A673 (cell line): ENCODE measurements around the gene PACS1. TPM values are rescaled to one million over a fixed set of nuclear protein-coding genes. Genes with fewer than 3 reads are reported as not detected.
A peak's percentile ranks its signal among the peaks of the same experiment; 100 is the strongest.
"Not testable (repeated sequence)": the region's sequence is repeated elsewhere in the genome, so short reads cannot be mapped to it uniquely, and the experiment has no call there.

Experiments used
- BruUV-seq: library from RNA; stranded (reverse); fragments of 400-500 nt; replicated peaks from 2 replicates; lab custom pipeline; 2021; lab: Mats Ljungman, UMichigan
- CTCF ChIA-PET: fragments of 300-600 bp; sonication (Branson Sonifier 250); formaldehyde crosslinking; loops from one replicate; lab custom pipeline; 2022; ENCODE audit warnings: antibody characterized with exemption; lab: Charles Lee
- POLR2A ChIA-PET: fragments of 300-600 bp; sonication (Branson Sonifier 250); formaldehyde crosslinking; loops from one replicate; lab custom pipeline; 2022; ENCODE audit warnings: antibody characterized with exemption; ENCODE audit not compliant: low non-redundant PET; lab: Charles Lee
- DNase-seq: peaks from one replicate; pipeline ENCODE4 v3.0.0-alpha.2; 2015; ENCODE audit warnings: low spot score
- H3K27ac ChIP-seq: fragments of 200-600 bp; sonication (generic); 2 replicates; pipeline ENCODE4 v1.5.1; 2016; ENCODE audit warnings: mixed run types, low read depth, mild to moderate bottlenecking, mixed read lengths, antibody characterized with exemption, low read length; ENCODE audit not compliant: poor library complexity, severe bottlenecking
- H3K27me3 ChIP-seq: fragments of 200-600 bp; sonication (generic); replicated peaks from 2 replicates; pipeline ENCODE4 v1.6.1; 2017; ENCODE audit warnings: mixed run types, low read depth, mild to moderate bottlenecking, mixed read lengths, antibody characterized with exemption, low read length; ENCODE audit not compliant: insufficient read depth, poor library complexity
- H3K36me3 ChIP-seq: fragments of 200-600 bp; sonication (generic); 2 replicates; pipeline ENCODE4 v1.6.1; 2016; ENCODE audit warnings: mixed run types, mild to moderate bottlenecking, mixed read lengths, antibody characterized with exemption, low read length; ENCODE audit not compliant: insufficient read depth, poor library complexity, severe bottlenecking
- H3K4me1 ChIP-seq: fragments of 200-600 bp; sonication (generic); 2 replicates; pipeline ENCODE4 v1.6.1; 2017; ENCODE audit warnings: mixed run types, mild to moderate bottlenecking, mixed read lengths, antibody characterized with exemption, low read length; ENCODE audit not compliant: insufficient read depth, poor library complexity, severe bottlenecking
- H3K4me3 ChIP-seq: fragments of 200-600 bp; sonication (generic); 2 replicates; pipeline ENCODE4 v1.5.1; 2016; ENCODE audit warnings: low read depth, mixed run types, mild to moderate bottlenecking, mixed read lengths, low read length; ENCODE audit not compliant: poor library complexity, severe bottlenecking
- H3K9me3 ChIP-seq: fragments of 200-600 bp; sonication (generic); 2 replicates; pipeline ENCODE4 v1.6.1; 2016; ENCODE audit warnings: mixed run types, low read depth, mild to moderate bottlenecking, mixed read lengths, antibody characterized with exemption, low read length; ENCODE audit not compliant: poor library complexity, severe bottlenecking
- EZH2 ChIP-seq: fragments of 200-600 bp; sonication (generic); IDR thresholded peaks from 2 replicates; pipeline ENCODE4 v1.6.1; 2017; ENCODE audit warnings: borderline replicate concordance, low read depth, mild to moderate bottlenecking, mixed read lengths, antibody characterized with exemption, low read length; ENCODE audit not compliant: poor library complexity, severe bottlenecking
- intact Hi-C: fragments of 100-400 bp; cut with micrococcal nuclease; formaldehyde crosslinking; loops from one replicate; pipeline ENCODE4 v1.10.0; 2022; ENCODE audit not compliant: unreplicated experiment
- total RNA-seq: library from RNA; stranded (reverse); gene quantifications from 2 replicates; pipeline ENCODE4 v1.2.3, GENCODE V29; 2021
- TF ChIP-seq, protein P1 (sequence below): fragments of 300-800, 200-600 bp; sonication (generic); conservative IDR thresholded peaks from 2 replicates; pipeline ENCODE4 v1.5.1; 2017; ENCODE audit warnings: low read depth, mild to moderate bottlenecking, antibody characterized with exemption, low read length, moderate library complexity, mixed read lengths

PACS1 gene
- total RNA-seq, 1 experiment from 2014 or later = 75.7 TPM

DNA sequence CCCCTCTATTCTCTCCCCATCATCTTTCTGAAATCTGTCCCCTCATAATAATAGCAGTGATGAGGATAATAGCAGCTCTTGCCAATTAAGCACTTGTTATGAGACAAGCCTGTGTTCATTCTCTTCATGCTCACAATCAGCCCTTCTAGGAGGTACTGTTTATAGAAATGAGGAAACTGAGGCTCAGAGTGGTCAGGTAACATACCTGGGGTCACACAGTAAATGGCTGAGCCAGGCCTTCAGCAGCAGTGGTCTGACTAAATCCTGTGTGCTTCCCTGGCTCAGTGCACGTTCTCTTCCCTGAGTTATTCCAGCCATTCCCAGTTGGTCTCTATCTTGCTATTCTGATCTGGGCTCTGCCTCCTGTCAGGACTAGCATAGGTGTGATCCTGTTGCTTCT lies 204.1 kb downstream of the PACS1 start:
- H3K27ac ChIP-seq = no peak overlapping the region
- H3K4me1 ChIP-seq = peaks cover 14% of the 10 kb centered on the region
- ChIA-PET POLR2A (no interaction called here), CTCF (no interaction called here)
- no peaks in the 10 kb centered on the region for H3K27me3 ChIP-seq
- TF ChIP-seq EZH2 = no peak
- TF ChIP-seq, protein P1, sequence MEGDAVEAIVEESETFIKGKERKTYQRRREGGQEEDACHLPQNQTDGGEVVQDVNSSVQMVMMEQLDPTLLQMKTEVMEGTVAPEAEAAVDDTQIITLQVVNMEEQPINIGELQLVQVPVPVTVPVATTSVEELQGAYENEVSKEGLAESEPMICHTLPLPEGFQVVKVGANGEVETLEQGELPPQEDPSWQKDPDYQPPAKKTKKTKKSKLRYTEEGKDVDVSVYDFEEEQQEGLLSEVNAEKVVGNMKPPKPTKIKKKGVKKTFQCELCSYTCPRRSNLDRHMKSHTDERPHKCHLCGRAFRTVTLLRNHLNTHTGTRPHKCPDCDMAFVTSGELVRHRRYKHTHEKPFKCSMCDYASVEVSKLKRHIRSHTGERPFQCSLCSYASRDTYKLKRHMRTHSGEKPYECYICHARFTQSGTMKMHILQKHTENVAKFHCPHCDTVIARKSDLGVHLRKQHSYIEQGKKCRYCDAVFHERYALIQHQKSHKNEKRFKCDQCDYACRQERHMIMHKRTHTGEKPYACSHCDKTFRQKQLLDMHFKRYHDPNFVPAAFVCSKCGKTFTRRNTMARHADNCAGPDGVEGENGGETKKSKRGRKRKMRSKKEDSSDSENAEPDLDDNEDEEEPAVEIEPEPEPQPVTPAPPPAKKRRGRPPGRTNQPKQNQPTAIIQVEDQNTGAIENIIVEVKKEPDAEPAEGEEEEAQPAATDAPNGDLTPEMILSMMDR = no peak
- no peak overlapping the region for H3K4me3 ChIP-seq
- no peak for DNase-seq
- BruUV-seq = no TSS peak
- H3K9me3 ChIP-seq = no peaks in the 10 kb centered on the region
- H3K36me3 ChIP-seq = peaks cover 40% of the 10 kb centered on the region
- intact Hi-C loops = no loop called here

DNA sequence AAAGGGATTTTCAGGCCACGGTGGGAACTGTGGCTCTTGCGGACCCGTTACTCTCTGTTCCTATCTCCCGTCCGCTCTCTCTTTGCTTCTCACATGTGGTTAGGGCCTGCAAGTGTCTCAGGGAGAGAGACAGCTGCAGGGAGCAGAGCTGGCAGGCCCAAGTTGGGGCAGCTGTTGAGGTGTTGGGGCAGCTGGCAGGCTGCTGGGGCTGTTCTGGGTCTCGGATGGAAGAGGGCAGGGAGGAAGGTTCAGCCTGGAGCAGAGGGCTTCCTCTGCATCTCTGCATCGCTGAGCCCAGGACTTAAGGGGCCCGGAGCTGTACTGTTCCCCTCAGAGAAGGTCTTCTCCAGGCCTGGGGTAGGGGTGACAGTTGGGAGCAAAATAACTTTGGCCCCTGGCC lies 205.3 kb downstream of the PACS1 start:
- ChIA-PET POLR2A (no interaction called here), CTCF (no interaction called here)
- H3K27ac ChIP-seq = no peak overlapping the region
- DNase-seq = no peak
- intact Hi-C loops = no loop called here
- peaks cover 19% of the 10 kb centered on the region for H3K4me1 ChIP-seq
- H3K36me3 ChIP-seq = peaks cover 40% of the 10 kb centered on the region
- H3K9me3 ChIP-seq = no peaks in the 10 kb centered on the region
- TF ChIP-seq, protein P1 = no peak
- TF ChIP-seq EZH2 = no peak
- H3K27me3 ChIP-seq = no peaks in the 10 kb centered on the region
- no peak overlapping the region for H3K4me3 ChIP-seq
- no TSS peak for BruUV-seq

DNA sequence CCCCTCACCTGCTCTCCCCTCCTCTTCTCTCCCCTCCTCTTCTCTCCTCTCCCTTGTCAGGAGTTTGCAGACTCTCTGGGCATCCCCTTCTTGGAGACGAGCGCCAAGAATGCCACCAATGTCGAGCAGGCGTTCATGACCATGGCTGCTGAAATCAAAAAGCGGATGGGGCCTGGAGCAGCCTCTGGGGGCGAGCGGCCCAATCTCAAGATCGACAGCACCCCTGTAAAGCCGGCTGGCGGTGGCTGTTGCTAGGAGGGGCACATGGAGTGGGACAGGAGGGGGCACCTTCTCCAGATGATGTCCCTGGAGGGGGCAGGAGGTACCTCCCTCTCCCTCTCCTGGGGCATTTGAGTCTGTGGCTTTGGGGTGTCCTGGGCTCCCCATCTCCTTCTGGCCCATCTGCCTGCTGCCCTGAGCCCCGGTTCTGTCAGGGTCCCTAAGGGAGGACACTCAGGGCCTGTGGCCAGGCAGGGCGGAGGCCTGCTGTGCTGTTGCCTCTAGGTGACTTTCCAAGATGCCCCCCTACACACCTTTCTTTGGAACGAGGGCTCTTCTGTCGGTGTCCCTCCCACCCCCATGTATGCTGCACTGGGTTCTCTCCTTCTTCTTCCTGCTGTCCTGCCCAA lies 206.0 kb downstream of the PACS1 start:
- Histone ChIP-seq H3K4me3 (no peak overlapping the region), H3K9me3 (no peaks in the 10 kb centered on the region), H3K4me1 (peaks cover 26% of the 10 kb centered on the region), H3K36me3 (peaks cover 40% of the 10 kb centered on the region), H3K27ac (no peak overlapping the region), H3K27me3 (no peaks in the 10 kb centered on the region)
- no peak for DNase-seq
- CTCF ChIA-PET = no interaction called here
- POLR2A ChIA-PET = no interaction called here
- intact Hi-C loops = no loop called here
- TF ChIP-seq EZH2 = no peak
- no TSS peak for BruUV-seq

DNA sequence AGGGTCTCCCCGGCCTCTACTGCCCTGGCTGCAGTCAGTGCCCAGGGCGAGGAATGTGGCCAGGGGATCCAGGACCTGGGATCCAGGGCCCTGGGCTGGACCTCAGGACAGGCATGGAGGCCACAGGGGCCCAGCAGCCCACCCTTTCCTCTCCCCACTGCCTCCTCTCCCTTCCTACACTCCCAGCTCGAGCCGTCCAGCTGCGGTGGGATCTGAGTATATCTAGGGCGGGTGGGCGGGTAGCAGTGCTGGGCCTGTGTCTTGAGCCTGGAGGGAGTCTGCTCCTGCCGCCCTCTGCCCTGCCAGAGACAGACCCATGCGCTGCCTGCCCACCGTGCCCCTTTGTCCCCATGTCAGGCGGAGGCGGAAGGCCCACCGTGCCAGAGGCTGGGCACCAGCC lies 206.5 kb downstream of the PACS1 start:
- POLR2A ChIA-PET, H3K4me3 ChIP-seq, H3K9me3 ChIP-seq, intact Hi-C loops, DNase-seq, BruUV-seq, H3K27ac ChIP-seq, H3K27me3 ChIP-seq, CTCF ChIA-PET: not testable (repeated sequence)
- H3K36me3 ChIP-seq = peaks cover 39% of the 10 kb centered on the region
- H3K4me1 ChIP-seq = peaks cover 27% of the 10 kb centered on the region

DNA sequence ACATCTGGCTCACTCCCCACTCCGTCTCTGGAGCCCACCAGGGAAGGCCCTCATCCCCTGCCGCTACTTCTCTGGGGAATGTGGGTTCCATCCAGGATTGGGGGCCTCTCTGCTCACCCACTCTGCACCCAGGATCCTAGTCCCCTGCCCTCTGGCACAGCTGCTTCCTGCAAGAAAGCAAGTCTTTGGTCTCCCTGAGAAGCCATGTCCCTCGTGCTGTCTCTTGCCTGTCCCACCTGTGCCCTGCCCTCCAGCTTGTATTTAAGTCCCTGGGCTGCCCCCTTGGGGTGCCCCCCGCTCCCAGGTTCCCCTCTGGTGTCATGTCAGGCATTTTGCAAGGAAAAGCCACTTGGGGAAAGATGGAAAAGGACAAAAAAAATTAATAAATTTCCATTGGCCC lies 207.0 kb downstream of the PACS1 start:
- H3K4me3 ChIP-seq, CTCF ChIA-PET, intact Hi-C loops, H3K9me3 ChIP-seq, DNase-seq, POLR2A ChIA-PET, H3K27me3 ChIP-seq, H3K27ac ChIP-seq: not testable (repeated sequence)
- BruUV-seq = TSS peak; percentile 56
- Histone ChIP-seq H3K36me3 (peaks cover 34% of the 10 kb centered on the region), H3K4me1 (peaks cover 27% of the 10 kb centered on the region)
